ENCODE measurements around the gene TCF7L2.

DNA sequence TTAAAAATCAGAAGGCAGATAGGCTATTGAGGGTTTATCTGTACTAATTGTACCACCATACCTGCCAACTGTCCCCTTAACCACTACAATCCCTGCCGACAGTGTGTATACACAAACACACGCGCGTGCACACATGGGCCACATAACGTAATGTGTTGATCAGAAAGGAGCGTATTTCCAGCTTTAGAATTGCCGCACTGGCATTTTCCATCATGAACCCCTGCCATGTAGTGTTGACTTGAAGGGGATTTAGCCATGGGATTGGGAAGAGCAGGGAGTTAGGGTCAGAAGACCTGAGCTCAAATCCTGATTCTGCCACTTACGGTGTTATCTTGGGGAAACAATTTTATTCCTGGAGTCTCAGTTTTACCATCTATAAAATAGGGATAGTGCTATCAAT, 158.9 kb downstream of the TCF7L2 start:
- TF ChIP-seq, protein P1, sequence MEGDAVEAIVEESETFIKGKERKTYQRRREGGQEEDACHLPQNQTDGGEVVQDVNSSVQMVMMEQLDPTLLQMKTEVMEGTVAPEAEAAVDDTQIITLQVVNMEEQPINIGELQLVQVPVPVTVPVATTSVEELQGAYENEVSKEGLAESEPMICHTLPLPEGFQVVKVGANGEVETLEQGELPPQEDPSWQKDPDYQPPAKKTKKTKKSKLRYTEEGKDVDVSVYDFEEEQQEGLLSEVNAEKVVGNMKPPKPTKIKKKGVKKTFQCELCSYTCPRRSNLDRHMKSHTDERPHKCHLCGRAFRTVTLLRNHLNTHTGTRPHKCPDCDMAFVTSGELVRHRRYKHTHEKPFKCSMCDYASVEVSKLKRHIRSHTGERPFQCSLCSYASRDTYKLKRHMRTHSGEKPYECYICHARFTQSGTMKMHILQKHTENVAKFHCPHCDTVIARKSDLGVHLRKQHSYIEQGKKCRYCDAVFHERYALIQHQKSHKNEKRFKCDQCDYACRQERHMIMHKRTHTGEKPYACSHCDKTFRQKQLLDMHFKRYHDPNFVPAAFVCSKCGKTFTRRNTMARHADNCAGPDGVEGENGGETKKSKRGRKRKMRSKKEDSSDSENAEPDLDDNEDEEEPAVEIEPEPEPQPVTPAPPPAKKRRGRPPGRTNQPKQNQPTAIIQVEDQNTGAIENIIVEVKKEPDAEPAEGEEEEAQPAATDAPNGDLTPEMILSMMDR (IDR thresholded peaks at IDR 0.05; ENCODE audit: poor library complexity, severe bottlenecking): no peak
- TF ChIP-seq REST (IDR thresholded peaks at IDR 0.05; ENCODE audit: borderline replicate concordance): no peak
- no peak for TF ChIP-seq EP300 (conservative IDR thresholded peaks at IDR 0.05; ENCODE audit: poor library complexity, severe bottlenecking)
- no peak for TF ChIP-seq RAD21 (conservative IDR thresholded peaks at IDR 0.05)
- TF ChIP-seq MXI1 (conservative IDR thresholded peaks at IDR 0.05; ENCODE audit: poor library complexity, severe bottlenecking): no peak
- no peak for TF ChIP-seq POLR2AphosphoS5 (IDR thresholded peaks at IDR 0.05)
- no peak for TF ChIP-seq EZH2 (IDR thresholded peaks at IDR 0.05; ENCODE audit: borderline replicate concordance, insufficient read depth, low read length, poor library complexity, severe bottlenecking)
- no peak for TF ChIP-seq TAF1 (IDR thresholded peaks at IDR 0.05; ENCODE audit: low read depth)
